ENCODE results near the gene TMEM170A.
"Not testable (repeated sequence)": the region's sequence is repeated elsewhere in the genome, so short reads cannot be mapped to it uniquely, and the experiment has no call there.

The TMEM170A gene

GRCh38 chr16:75481475-75481874, 17.0 kb upstream of the TMEM170A start:
- no peak for DNase-seq (ENCODE audit: low read depth, low spot score)

GRCh38 chr16:75479421-75479990, 15.0 kb upstream of the TMEM170A start:
- DNase-seq (ENCODE audit: low read depth, low spot score): no peak

GRCh38 chr16:75478480-75479345, 14.2 kb upstream of the TMEM170A start:
- no peak for DNase-seq (ENCODE audit: low read depth, low spot score)

- DNase-seq (ENCODE audit: low read depth, low spot score): no peak
These were observed 13.4 kb upstream of the TMEM170A start for GRCh38 chr16:75477680-75478473.

- no peak for DNase-seq (ENCODE audit: low read depth, low spot score)
These were observed 12.3 kb upstream of the TMEM170A start for GRCh38 chr16:75476817-75477216.

GRCh38 chr16:75475420-75475847, 10.9 kb upstream of the TMEM170A start:
- no peak for DNase-seq (ENCODE audit: low read depth, low spot score)

- DNase-seq (ENCODE audit: low read depth, low spot score): no peak
These were observed 8.7 kb upstream of the TMEM170A start for GRCh38 chr16:75472908-75473877.

- DNase-seq (ENCODE audit: low read depth, low spot score): no peak
These were observed 7.5 kb upstream of the TMEM170A start for GRCh38 chr16:75471723-75472633.

GRCh38 chr16:75466760-75467159, 2.3 kb upstream of the TMEM170A start:
- DNase-seq (ENCODE audit: low read depth, low spot score): no peak

- not testable (repeated sequence) for DNase-seq (ENCODE audit: low read depth, low spot score)
These were observed 934 bp downstream of the TMEM170A start for GRCh38 chr16:75463389-75464121.

- DNase-seq (ENCODE audit: low read depth, low spot score): no peak
These were observed 1.7 kb downstream of the TMEM170A start for GRCh38 chr16:75462806-75463205.

- no peak for DNase-seq (ENCODE audit: low read depth, low spot score)
These were observed 2.9 kb downstream of the TMEM170A start for GRCh38 chr16:75461575-75461974.

- DNase-seq (ENCODE audit: low read depth, low spot score): no peak
These were observed 4.0 kb downstream of the TMEM170A start for GRCh38 chr16:75460446-75460845.

GRCh38 chr16:75459691-75460090, 4.8 kb downstream of the TMEM170A start:
- DNase-seq (ENCODE audit: low read depth, low spot score): no peak

GRCh38 chr16:75458439-75458838, 6.0 kb downstream of the TMEM170A start:
- no peak for DNase-seq (ENCODE audit: low read depth, low spot score)

GRCh38 chr16:75458029-75458428, 6.5 kb downstream of the TMEM170A start:
- DNase-seq (ENCODE audit: low read depth, low spot score): no peak

- DNase-seq (ENCODE audit: low read depth, low spot score): no peak
These were observed 6.9 kb downstream of the TMEM170A start for GRCh38 chr16:75457485-75458021.

- no peak for DNase-seq (ENCODE audit: low read depth, low spot score)
These were observed 7.5 kb downstream of the TMEM170A start for GRCh38 chr16:75456971-75457370.

GRCh38 chr16:75456486-75456885, 8.0 kb downstream of the TMEM170A start:
- not testable (repeated sequence) for DNase-seq (ENCODE audit: low read depth, low spot score)
